Inferior parietal cortex (tissue), 1 donor: Measurements from ENCODE around the gene ITGA4.

Source experiments
- DNase-seq: peaks from one replicate; pipeline ENCODE4 v3.0.0-alpha.2; 2016; ENCODE audit errors: extremely low spot score

The ITGA4 gene

GRCh38 chr2:181515719-181516118 is 58.5 kb downstream of the ITGA4 start:
- DNase-seq: no peak

DNA sequence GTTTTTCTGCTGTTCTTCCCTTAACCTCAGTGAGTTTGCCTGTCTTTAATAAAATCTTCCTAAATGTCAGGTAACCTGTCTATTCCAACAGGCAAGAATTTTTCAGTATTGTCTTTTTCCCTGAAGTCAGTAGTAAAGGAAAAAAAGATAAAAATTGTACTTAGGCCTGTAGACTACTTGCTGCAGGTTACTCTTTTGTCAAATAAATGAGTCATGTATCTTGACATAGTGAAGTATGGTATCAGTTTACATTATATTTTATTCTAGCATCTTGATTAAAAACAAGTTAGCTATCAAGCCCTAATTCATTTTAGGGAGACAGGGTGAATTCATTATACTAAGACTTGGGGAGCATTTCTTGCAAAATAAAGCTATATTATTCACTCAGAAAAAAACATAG is 59.8 kb downstream of the ITGA4 start:
- no peak for DNase-seq

GRCh38 chr2:181517685-181518301 is 60.6 kb downstream of the ITGA4 start:
- DNase-seq: no peak

DNA sequence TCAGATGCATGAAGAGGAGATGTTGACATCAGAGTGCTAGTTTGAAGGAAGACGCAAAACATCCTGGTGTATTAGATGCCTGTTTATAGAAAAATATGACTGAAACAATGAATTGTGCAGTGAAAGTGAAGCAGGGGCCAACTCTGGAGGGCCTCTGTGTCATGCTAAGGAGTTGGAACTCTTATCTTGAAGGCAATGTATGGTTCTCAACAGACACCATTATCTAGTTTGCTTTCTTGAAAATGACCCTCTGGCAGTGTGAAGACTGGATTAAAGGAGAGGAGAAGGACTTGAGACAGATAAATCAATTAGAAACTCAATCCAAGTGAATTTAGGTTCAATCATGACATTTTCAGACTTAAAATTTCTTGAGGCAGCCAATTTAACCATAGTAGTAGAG is 63.1 kb downstream of the ITGA4 start:
- DNase-seq: no peak

DNA sequence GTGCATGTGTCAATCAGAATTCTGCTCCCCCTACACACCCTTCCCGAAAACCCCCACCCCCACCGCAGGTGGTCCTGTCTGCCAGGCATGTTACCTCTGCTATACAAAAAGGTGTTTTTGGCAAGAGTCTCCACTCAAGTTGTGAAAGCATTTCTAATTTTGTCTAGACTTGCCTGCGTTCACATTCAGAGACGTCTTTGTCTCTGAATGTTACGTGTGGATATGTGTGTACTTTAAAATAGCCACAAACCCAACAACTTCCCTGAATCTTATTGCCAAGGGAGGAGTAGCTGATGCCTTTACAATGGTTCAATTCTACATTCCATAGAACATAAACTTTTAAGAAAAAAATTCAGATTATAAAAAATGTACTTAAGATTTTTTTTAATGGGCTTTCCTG is 66.6 kb downstream of the ITGA4 start:
- no peak for DNase-seq

- no peak for DNase-seq
These were observed 68.8 kb downstream of the ITGA4 start for GRCh38 chr2:181526014-181526413.

DNA sequence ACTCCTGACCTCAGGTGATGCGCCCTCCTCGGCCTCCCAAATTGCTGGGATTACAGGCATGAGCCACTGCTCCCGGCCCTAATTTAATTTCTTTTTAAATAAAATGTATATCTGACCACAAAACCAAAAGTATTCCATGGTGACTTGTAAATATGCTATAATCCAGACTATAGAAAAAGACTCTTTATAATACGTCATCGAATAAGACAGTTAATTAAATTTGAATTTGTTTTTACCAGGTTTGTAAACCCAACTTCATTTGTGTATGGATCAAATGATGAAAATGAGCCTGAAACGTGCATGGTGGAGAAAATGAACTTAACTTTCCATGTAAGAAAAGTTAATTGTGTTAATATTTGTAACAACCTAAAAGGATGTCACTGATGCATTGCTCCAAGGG is 69.9 kb downstream of the ITGA4 start:
- no peak for DNase-seq

DNA sequence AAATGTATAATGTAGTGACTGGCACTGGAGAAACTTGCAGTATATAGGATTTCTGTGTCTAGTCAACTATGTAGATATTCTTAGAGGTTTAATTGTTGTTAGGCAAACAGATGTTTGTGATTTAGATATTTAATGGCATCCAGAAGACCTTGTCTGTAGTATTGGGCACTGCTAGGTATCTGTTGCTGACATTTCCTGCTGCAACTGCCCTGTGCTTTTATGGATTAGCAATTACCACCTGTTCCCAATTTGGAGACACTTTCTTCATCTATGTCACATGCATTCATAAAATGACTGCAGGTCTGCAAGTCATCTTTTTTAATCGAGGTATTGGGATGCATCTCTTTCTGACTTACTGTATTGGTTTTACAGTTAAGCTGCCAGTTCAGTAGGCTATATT is 71.3 kb downstream of the ITGA4 start:
- no peak for DNase-seq

DNA sequence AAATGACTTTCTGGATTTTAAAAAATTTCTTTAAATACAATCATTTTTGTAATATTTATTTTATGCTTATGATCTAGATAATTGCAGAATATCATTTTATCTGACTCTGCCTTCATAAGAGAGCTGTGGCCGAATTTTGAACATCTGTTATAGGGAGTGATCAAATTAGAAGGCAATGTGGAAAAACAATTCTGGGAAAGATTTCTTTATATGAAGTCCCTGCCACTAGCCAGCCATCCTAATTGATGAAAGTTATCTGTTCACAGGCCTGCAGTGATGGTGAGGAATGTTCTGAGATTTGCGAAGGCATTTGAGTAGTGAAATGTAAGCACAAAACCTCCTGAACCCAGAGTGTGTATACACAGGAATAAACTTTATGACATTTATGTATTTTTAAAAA is 79.5 kb downstream of the ITGA4 start:
- no peak for DNase-seq

DNA sequence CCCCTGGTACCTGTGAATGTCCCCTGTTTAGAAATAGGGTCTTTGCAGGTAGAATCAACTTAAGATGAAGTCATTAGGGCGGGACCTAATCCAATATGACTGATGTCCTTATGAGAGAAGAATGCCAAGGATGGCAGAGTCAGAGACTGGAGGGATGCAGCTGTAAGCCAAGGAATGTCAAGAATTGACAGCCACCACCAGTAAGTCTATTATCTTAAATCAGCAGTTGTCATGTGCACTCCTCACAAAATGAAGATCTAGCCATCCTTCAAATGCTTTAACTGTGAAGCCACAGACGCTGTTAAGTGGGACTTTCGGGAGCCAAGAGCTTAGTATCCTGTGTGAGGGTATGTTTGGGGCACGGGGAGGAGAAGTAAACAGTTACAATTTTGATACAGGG is 83.2 kb downstream of the ITGA4 start:
- no peak for DNase-seq

- DNase-seq: no peak
These were observed 85.0 kb downstream of the ITGA4 start for GRCh38 chr2:181542170-181542569.

DNA sequence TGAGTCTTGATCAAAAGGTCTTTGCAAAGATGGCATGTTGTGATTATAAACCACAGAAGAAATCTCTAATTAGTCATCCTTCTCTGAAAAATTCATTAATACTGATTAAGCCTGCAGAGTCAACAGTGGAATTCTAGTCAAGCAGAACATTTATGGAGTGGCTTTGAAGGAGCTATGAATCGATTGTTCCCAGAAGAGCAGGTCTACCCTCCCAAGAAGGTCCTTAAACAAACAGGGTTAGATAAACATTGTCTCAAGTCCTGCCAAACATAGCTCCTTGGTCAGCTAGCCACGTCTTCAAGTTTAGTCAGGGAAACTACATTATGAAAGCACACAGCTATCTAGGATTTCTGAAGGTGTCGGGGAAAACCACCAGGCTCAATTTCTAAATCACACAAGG is 88.9 kb downstream of the ITGA4 start:
- DNase-seq: no peak

- no peak for DNase-seq
These were observed 95.6 kb downstream of the ITGA4 start for GRCh38 chr2:181552808-181553207.

DNA sequence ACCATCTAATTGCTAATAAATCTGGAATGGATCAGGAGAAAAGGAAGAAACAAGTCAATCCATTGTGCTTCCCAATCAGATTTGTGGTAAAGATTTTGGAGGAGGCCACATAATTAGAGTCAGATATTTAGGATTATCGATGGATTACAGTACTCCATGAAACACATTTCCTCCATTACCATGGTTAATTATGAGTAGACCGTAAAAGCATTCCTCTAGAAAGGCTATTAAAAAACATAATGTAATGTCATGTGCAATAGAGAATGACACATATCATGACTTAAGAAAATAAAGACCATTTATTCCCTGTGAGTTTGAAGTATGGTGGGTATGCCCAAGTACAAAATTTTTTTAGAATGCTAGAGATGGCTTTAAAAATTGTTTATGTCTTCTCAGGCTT is 96.1 kb downstream of the ITGA4 start:
- no peak for DNase-seq

DNA sequence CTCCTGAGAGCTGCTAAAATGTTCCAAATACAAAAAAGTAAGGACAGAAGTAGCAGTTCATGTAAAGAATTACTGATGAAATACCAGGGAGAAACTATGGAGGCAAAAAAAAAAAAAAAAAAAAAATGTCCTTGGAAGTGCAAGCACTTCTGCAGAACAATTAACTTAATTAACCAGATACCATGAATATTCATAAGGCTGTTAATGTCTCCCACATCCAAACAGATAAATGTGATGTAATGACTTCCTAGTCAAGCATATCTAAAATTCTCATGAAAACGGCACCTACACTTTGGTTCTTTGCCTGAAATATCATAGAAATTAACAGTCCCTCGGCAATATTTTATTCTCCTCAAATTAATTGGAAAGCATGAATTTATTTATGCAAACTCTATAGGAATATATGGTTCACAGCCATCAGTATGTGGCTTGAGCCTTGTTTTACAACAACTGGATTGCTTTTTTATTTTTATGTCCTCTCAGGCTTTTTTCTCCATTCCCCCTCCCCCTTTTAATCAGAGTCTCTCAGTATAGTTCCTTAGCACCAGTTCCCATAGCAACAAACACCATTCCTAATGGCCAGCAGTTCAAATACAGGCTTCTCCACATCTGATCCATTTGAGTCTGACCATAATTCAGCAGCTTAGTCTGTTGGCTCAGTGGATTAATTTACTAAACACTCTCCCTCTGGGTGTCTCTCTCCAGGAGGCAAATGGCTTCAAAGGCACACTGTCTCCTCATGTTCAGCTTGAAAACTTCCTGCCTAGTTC is 97.1 kb downstream of the ITGA4 start:
- DNase-seq: no peak

DNA sequence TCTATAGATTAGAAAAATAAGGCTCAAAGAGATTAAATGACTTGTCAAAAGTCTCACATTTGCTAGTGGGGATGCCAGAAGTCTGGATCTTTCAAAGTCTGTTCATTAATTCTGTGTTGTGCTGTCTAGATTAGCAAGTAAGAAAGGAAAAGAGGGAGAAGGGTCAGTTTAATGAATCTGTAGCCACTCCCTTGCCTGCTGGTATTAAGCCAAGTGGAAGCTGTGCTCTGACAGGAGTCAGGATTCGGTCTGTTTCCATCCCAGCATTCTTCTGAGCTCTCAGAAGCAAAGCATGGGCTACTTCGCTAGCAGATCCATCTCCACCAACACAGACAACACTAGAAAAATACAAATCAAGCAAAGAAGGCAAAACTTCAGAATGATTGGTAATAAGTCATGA is 101.2 kb downstream of the ITGA4 start:
- no peak for DNase-seq

DNA sequence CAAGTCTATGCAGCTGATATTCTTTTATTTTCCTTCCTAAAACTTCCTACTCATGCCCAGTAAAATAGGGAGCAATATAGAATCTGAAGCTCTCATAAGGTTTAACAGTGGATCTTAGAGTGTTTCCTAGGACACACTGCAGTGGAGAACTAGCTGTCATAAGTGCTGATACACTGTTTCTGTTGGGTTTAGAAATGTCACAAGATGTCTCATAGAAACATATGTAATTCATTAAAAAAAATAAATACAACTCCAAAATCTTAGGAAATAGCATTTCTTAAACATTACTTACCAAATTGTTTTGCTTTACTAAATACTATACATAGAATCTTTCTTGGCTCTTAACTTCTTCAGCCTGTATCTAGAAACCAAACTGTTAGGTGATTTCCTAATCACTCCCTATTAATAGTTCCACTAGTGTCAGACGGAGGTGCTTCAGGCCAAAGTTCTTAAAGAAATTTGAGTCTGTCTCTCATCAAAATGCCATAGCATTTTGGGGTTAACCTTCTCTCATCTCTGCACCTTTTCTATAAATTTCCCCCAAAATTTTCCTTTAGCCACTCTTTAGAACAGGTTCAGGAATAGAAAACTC is 106.0 kb downstream of the ITGA4 start:
- DNase-seq: no peak

DNA sequence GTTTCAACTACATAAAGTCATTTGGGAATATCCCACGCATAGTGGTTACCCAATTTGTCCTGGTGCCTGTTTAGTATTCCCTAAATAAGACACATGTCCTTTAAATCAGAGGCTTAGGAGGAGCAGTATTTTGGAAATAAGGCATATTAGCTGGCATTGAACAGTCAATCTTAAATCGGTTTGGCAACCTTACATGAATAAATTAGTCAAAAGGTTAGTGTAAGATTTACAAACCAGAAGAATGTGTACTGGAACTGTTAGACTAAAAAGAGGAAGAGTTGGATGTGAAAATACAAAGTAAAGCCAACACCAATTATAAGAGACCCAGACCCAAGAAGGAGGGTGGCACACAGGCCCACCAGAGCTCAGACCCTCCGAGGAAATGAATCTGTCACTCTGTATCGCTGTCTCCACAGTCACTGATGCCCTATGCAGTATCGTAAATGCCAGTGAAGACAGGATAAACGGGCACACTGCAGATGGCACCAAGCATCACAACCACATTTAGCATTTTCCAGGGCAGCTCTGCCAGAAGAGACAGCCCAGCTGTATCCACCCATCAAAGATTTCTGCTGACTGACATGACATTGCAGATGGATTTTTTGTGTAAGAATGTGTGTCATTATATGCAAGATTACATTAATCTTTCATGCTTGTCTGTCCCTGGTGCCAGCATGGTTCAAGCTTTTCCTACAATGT is 109.3 kb downstream of the ITGA4 start:
- no peak for DNase-seq

DNA sequence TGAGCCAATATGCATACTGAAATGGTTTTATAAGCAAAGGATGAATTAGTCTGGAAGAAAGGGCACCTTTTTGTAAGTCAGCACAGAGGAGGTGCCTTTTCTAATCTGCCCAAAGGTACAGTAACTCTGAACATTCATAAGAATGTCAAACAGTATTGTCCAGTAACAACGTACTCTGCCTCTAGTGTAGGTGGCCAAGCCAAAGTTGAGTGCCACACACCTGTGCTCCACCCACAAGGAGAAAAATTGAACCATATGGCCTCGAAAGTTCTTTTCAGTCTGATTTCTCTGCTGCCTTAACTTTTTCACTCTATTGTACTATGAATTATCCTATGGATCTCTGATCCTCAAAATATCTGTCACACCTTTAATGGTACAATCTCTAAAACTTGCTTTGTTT is 112.9 kb downstream of the ITGA4 start:
- no peak for DNase-seq

- DNase-seq: no peak
These were observed 113.9 kb downstream of the ITGA4 start for GRCh38 chr2:181570833-181571661.

DNA sequence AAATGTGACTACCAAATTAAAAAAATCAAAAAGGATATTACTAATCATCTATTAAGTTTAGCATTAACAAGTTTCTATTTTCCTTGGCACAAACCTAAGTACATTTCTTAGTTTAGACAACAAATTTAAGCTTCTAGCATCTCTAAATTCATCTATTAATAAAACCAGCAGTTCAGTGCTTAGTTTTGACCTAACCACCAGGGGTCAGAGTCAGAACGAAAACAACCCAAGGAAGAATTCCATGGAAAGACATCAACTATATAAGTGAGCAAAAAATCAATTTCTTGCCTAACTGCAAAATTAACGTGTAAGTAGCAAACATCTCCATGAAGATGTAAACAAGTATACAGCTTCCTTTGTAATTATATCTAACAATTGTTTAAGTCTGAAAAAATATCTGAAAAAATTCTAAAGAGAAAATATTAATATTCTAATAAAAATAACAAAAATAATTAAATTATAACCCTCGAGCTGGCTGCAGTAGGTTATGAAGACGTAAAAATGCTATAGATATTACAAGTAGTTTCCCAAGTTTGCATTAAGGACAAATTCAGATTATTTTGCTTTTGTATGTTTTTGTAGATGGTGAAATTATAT is 116.1 kb downstream of the ITGA4 start:
- DNase-seq: no peak
